HG03139 (cell line): Measurements from ENCODE around the gene SLC41A3.
"Not testable (repeated sequence)": the region's sequence is repeated elsewhere in the genome, so short reads cannot be mapped to it uniquely, and the experiment has no call there.

Experiments
- ATAC-seq: cut with Tn5 transposase; IDR thresholded peaks from one replicate; pipeline ENCODE4 v1.9.1; 2021; ENCODE audit not compliant: unreplicated experiment

SLC41A3 gene

DNA sequence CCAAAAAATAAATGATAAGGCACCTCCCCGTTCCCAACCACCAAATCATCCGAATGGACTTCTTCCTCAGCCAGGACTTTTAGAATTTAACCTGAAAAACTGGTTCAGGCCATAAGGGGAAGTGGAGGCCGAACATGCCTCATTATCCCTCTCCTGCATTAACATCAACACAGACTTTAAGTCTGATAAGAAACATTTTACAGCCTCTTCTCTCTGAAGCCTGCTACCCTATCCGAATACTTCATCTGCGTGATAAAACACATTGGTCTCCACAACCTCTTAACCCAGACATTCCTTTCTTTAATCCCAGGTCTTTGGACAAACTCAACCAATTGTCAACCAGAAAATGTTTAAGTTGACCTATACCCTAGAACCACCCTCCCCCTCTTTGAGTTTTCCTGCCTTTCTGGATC is 850 bp upstream of the SLC41A3 start:
- no peak for ATAC-seq

DNA sequence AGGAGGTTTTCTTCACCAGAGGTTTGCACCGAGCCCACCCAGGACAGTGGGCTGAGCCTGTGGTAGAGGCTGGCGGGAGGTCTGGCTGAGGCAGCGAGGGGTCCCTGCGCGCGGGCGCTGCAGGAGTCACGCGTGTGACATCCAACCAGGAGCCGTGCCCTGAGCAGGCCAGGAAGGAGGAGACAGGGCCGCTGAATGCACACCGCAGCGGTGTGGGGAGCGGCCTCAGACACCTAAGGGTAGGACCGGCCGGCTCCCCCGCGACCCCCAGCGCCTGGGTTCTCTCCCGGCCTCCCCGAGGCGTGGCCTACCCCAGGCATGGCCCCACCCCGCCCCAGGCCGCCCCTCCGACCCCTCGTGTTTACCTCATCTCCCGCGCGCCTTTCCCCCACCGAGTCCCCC is 412 bp downstream of the SLC41A3 start:
- ATAC-seq, result peak; percentile 25

DNA sequence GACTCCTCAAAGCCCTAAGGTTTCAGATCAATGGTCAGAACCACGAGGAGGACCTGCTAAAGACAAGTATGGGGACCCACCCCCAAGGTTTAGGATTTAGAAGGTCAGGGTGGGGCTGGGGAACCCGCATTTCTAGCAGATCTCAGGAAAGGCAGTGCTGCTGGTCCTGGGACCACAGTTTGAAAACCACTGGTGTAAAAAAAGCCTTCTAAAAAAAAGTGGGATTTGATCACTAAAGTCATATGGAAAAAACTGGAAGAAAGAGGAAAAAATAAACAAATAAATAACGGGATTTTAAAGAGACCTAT is 832 bp downstream of the SLC41A3 start:
- no peak for ATAC-seq

DNA sequence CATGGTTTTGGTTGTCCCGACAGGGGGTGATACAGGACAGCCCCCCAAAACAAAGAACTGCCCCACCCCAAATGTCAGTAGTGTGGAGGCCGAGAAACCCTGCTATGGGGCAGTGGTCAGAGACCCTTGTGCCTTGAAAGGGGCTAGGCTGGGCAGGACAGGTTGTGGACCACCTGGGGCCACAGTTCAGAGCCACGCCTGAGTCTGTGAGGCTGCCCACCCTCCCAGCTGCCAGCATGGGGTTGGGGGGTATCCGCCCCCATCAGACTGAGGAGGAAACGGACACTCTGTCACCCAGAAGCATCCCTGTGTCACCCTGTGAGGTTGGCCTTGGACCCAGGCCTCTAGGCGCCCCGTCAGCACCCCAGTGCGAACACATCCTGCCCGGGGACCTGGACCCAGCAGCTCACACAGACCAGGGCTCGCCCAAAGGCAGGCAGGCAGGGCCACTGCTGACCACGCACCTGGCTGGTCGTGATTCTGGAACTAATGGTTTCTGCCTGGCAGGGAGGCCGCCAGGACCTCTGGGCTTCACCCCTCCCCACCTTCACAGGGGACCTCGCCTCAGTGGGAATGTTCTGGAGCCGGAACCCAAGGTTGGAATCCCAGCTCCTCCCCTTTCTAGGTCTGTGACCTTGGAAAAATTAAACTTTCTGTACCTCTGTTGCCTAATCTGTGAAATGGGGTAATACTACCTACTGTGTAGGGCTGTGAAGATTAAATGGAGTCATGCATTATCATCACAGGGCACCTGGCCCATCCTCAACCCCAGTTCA is 1.4 kb downstream of the SLC41A3 start:
- ATAC-seq, result no peak

DNA sequence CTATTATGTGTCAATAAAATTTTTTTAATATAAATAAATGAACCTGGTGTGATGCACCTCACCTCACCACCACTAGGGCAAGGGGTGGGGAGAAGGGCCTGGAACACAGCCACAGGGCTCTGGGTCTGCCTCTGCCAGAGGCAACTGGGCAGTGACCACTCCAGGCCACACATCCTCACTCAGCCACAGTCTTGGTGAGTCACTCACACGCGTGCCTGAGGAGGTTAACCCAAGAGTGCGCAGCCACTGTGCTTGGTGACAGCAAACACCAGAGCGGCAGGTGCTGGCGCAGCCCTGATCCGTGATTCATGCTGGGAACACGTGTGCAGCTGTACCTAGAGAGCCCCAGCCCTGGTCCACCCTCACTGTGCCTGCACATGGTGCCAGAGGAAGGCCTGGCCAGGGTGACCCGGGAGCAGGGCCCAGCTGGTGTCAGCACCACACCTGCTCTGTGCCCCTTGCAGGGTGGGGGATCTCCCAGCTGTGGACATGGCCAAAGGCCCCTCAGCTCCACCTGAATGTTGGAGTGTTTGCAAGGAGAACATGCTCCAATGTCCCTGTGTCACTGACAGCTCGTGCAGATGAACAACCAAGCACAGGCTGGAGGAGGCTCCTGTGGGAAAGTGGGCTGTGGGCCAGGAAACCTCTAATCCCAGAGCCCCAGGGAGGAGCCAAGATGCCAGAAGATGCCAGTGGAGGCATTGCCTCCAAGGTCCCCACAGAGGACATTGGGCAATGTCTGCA is 2.1 kb downstream of the SLC41A3 start:
- ATAC-seq, result no peak

DNA sequence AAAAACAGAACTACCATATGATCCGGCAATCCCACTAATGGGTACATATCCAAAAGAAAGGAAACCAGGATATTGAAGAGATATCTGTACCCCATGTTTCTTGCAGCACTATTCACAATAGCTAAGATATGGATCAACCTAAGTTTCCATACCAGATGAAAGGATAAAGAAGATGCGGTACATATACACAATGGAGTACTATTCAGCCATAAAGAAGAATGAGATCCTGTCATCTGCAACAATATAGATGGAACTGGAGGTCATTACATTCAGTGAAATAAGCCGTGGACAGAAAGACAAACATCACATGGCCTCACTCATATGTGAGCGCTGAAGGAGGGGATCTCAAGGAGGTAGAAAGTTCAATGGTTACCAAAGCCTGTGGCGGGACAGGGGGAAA is 3.0 kb downstream of the SLC41A3 start:
- ATAC-seq, result no peak

DNA sequence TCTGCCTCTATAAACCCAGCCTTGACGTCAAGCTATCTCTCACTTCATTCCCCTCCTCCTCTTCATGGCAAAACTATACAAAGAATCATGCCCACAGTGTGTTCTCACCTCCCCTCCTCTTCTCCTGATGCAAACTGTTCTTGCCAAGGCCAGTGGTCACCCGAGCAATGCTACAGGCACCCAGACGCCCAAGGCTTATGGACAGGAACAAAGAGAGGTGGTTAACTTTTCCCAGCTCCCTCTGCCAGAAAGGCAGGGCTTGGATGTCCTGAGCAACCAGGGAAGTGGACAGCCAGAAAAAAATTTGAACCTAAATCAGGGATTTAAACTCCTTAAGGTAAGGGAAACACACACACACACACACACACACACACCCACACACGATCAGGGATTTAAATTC is 5.1 kb downstream of the SLC41A3 start:
- no peak for ATAC-seq

DNA sequence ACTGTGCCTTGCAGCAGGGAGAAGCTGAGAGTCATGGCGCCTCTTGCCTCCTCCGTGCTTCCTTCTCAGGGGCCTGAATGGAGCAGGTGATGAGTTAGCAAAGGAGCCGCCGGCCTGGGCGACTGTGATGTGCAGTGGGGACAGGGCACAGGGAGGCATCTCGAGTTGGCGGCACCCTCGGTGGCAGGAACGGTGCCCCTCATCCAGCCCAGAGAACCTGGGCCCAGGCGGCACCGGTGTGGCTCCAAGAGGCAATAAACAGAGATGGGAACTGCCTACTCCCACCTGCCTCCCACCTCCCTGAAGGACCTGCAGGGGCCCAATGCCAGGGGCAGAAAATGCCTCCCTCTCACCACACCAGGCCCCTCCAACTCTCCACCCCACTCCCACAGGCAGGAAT is 6.2 kb downstream of the SLC41A3 start:
- no peak for ATAC-seq

DNA sequence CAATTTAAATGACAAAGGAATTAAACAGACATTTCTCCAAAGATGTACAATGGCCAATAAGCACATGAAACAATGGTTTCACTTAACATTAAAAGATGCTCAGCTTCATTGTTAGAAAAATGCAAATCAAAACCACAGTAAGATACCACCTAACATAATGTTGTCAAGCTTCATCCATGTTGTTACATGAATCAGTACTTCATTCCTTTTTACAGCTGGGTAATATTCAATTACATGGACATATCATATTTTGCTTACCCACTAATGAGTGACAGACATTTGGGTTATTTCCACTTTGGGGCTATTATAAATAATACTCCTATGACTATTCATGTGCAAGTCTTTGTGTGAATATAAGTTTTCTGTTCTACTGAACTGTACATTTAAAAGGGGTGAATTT is 7.8 kb downstream of the SLC41A3 start:
- ATAC-seq, result no peak

DNA sequence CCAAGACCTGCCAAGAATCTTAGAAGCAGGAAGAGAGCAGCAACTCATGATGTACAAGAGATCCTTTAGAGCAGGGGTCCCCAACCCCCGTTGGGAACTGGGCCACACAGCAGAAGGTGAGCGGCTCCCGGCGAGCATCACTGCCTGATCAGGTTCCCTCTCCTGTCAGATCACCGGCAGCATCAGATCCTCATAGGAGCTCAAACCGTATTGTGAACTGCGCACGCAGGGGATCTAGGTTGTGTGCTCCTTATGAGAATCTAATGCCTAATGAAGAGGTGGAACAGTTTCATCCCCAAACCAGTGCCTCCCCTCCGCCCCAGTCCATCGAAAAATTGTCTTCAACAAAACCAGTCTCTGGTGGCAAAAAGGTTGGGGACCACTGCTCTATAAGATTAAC is 13.8 kb downstream of the SLC41A3 start:
- ATAC-seq, result no peak

DNA sequence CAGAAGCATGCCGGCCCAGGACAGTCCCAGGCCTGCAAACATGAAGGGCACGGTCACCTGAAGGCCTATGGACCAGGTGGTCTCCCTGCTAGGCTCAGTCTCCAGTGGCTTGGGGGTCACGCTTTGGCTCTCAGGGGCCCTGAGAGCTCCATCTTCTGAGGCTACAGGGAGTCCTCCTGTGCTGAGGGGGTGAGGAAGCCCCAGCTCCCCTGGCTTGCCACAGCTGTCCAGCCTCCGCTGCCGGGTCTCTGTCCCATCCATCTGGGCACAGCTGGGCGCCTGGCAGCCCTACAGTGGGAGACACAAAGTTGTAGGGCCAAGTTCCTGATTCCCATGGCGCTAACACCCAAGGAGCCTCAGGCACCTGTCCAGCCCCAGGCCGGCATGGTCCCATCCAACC is 16.0 kb downstream of the SLC41A3 start:
- ATAC-seq, result no peak

DNA sequence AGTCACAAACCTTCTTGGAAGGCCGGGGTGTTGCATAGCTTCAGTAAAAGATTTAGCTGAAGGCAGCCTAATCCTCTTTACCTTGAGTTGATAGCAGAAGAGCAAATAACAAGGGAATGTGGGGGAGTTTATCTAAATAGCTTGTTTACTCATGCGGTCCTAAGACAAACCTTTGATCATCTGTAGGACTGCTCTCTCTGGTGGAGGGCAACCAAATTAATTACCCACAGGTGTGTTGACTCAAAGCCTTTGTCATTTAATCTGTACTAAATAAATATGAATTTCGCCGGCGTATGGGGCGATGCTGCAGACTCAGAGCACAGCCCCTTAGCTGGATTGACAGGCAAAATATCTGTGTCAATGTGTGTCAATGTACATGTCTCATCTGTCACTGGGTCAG is 17.2 kb downstream of the SLC41A3 start:
- ATAC-seq, result not testable (repeated sequence)

DNA sequence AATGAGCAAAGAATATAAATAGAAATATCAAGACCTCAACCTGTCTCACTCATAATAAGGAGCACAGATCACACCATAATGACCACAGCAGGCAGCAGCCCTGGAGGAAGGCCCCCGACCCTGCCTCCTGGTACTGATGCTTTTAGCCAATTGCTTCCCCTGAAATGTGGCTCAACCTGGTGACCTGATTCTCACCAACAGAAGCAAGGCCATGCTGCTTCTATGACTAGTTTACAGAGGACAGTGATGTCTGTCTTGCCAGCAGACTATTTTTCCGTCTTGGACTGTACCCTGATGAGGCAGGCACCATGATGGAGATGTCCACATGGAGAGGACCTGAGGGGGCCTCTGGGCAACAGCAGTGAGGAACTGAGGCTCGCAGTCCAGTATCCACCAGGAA is 18.0 kb downstream of the SLC41A3 start:
- ATAC-seq, result no peak

DNA sequence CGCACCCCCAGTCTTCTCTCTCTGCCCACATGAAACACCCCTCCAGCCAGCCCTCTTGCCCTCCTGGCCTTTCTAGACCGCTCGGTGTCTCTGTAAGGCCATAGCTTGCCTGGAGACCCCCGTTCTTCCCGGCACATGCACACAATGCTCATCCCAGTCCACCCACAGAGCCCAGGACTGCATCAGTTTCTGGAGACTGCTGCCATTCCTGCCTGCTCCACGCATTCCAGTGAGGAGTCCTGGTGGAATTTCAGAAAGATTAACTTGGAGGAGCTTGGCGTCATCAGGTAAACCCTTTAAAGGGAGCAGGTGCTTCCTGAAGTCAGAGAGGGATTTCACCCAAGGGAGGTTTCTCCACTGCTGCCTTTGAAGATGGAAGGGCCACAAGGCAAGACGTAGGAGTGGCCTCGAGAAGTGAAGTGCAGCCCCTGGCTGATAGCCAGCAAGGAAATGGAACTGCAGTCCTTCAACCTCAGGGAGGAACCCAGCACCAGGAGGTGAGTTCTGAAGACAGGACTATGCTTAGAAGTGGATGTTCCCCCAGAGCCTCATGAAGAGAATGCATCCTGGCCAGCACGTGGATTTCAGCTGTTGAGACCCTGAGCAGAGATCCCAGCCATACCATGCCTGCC is 19.2 kb downstream of the SLC41A3 start:
- no peak for ATAC-seq

DNA sequence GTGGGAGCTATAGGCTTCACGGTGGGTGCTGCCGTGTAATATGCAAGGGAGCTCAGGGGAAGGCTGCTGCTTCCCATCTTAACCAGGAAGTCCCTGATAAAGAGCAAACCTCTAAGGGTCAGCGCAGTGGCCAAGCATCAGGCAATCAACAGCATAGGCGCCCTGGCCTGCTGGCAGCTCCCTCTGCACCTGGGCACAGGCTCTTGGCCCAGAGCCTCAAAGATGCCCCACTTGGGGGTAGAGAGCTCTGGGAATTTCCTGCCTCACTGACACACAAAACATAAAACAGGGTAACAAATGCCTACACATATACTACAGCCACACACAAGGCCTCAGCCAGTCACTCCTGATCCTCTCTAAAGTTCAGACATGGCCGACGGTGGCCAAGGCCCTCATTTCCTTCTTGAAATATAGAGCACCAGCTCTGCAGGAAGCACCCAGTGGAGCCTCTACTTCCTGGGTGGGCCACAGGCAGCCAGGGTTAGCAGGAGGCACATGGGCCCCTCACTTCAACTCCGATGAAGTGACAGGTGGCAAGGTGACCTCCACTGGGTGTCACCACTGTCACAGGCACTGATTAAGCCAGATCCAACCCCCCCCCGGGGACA is 20.5 kb downstream of the SLC41A3 start:
- ATAC-seq, result no peak

DNA sequence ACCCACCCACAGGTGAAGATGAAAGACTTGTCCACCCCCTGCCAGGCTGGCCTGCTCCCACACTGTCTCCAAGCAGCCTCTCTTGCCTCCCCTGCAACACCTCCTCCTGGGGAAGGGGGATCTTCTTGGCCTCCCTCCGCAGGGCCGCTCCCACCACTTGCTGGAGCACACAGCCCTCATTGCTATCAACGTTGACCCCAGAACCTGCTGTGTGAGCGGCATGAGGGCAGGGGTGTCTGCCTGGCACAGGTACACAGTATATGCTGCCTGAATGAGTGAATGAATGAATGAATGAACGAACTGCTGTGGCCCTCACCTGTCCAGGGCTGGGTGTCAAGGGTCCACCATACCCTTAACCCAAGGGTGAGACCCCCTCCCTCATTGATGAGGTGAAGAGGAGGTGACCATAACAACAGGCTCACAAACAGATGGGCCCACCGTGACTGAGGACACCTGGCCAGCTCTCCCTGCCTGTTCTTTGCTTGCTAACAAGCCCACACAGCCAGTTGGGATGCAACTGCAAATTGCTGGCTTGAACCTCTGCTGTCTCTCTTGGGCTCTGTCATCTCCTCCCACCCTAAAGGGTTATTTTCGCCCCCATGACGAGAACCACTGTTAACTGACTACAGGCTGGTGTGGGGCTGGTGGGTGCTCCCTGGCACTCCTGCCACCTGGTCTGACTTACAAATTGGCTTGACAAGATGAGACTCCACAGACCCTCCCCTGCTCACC is 22.5 kb downstream of the SLC41A3 start:
- ATAC-seq, result no peak

DNA sequence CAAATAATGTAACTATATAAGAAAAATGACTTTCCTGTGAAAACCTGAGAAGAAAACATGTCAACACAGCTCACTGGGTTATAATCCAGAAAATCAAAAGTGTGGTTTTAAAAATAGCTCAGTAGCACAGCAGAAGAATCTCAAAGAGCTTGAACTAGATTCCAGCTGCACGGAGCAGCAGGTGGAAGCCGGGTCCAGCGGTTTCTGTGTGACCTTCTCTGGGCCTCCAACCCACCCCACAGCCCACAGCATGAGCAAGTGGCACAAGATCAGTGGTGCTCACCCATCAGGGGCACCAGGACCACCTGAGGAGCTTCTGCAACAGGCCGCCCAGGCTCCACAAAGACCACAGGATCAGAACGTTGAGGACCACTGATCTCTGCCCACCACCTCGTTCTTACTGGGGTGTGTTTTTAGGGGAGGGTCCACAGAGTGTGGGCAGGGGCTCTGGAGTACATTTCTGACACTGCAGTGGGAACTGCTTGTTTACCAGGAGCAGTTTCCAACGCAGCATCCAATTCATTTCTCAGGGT is 23.2 kb downstream of the SLC41A3 start:
- ATAC-seq, result no peak

DNA sequence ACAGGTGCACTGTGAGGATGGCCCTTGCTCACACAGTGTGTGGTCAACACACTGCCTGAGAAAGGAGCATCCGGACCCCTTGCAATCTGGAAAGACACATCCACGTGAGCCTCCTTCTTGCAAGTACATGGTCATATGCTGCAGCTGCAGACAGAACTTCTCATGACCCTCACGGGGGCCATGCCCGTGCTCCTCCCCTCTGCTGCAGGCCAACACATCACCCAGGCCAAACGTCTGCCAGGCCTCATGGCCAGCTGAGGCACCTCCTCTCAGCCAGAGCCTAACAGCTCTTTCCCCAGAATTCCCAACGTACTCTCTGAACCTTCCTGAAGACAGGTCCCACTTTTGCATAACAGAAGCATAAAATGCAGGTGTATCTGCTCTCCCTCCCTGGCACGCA is 25.3 kb downstream of the SLC41A3 start:
- no peak for ATAC-seq

DNA sequence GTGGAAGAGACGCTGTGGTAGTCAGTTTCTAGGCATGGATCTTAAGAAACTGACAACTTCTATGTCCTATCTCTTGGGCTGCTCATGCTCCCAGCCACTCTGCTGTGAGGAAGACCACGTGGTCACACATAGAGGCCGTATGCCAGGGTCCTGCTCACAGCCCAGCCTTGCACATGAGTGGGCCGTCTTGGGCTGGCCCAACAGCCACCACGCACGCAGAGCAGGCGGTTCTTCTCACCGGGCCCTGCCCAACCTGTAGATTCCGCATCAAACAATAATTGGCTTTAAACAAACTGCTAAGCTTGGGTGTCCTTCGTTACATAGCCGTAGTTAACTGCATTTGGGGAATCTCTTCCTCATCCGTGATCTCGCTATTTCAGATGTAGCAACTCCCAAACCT is 26.0 kb downstream of the SLC41A3 start:
- ATAC-seq, result no peak

DNA sequence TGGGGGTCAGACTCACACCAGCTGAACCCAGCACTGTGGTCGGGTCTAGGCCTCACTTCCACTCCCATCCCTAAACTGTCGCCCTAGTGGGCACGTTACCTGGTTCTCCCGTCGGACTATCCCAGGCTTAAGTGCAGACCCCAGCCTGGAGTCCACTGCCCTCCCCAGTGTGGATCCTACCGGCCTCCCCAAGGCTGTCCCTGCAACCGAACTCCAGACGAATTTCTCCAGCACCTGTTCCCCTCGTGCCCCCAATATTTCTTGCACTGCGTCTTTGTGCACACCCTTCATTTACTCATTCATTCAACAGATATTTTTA is 26.5 kb downstream of the SLC41A3 start:
- no peak for ATAC-seq
